Left kidney (tissue), 2 donors: ENCODE results near the gene RDM1. TPM values are rescaled to one million over a fixed set of nuclear protein-coding genes. Genes with fewer than 3 reads are reported as not detected.
A peak's percentile ranks its signal among the peaks of the same experiment; 100 is the strongest.
"Not testable (repeated sequence)": the region's sequence is repeated elsewhere in the genome, so short reads cannot be mapped to it uniquely, and the experiment has no call there.

Experiments
- DNase-seq: peaks from one replicate; pipeline ENCODE4 v3.0.0-alpha.2; 2013
- polyA plus RNA-seq: library from polyadenylated mRNA; unstranded; fragments of 120-200 nt; gene quantifications from one replicate; pipeline ENCODE4 v1.2.1, GENCODE V29; 2013; ENCODE audit not compliant: insufficient read length

The RDM1 gene
- polyA plus RNA-seq, 1 donor, result 3.1 TPM

DNA sequence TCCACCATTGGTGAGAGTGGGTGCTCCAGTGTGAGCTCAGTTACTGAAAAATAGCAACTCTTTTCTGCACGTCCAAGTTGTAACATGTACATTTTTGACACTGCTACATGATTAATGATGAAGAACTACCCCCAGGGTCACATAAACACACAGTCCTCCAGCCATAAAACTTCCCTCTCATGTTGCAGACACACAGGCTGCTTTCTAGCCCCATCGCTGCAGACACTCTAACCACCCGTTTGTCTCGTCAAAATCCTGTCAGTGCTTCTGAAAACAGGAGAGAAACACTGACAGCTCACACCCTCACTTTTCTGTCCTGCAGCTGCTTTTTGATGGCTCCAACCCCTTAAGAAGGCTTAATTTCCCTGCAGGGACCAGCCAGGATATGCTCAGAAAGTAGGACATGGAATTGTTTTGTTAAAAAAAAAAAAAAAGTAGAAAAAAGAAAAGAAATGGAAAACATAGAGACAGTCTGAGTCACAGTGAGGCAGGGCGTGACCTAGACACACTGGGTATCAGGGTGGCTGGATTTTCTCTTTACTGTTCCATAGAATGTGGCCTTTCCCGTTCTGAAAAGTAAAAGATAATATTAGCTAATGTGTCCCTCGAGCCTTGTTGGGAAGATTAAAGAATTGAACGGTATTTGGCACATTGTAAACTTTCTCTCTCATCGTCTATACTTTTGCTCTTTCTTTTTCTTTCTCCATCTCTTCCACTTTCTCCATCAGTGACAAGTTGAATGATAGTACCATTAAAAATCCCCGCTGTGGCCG lies 29.7 kb downstream of the RDM1 start:
- peak; percentile 51 for DNase-seq

DNA sequence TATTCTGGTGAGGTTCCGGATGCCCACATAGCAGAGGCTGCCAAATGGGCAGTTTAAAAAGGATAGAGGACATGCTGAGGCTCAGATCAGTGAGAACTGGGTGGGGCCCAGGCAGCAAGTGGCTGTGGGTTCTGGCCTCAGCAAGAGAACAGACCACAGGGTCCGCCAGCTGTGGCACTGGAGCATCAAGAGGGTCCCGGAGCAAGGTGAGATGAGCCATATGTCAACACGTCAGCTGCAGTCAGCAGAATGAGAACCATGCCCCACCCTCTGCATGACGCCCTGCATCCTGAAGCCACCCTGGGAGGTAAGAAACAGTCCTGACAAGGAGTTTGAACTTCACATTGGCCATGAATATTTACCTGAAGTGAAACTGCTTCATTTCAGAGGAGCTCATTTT lies 30.3 kb downstream of the RDM1 start:
- no peak for DNase-seq

DNA sequence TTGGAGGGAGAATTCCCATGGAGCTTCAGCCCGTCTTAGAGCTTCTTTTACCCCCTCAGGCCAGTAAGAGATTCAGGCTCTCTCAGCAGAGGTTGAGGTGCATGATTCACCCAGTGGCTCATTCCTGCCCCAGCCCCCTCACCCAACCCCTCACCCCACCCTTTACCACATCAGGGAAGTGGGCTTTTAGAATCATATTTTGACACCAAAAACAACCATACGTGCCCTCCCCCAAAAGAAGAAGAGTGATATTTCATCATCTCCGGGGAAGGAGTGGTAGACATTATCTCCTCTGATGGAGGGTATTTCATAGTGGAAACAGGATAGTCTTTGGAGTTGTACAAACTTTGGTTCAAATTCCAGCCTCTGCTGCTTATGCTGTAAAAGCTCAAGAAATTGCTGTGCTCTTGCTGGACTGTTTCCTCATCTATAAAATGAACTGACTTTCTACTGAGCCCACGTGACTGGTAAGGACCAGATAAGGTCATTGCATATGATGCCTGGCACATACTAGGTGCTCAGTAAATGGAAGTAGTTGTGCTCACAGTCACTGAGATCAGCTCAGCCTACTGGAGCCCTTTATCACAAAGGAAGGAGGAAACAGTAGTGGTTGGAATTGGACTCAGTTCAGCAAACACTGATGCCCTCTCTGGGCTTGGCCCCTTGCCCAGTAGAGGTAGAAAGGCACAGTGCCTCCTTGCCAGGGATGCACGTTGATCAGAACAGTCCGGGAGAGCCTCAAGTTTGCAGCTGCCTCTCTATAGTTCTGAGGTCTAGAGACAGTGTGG lies 32.1 kb downstream of the RDM1 start:
- no peak for DNase-seq

DNA sequence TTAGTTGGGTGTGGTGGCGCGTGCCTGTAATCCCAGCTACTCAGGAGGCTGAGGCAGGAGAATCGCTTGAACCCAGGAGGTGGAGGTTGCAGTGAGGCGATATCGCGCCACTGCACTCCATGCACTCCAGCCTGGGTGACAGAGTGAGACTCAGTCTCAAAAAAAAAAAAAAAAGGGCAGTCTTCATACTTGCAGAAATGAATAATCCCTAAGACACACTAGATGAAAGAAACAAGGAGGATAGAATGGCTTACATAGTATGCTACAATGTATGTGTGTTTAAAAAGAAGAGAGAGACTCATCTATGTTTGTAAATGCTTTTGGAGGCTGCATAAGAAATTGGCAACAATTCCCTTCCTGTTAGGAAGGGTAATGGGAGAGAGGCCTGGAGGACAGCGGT lies 32.8 kb downstream of the RDM1 start:
- not testable (repeated sequence) for DNase-seq

DNA sequence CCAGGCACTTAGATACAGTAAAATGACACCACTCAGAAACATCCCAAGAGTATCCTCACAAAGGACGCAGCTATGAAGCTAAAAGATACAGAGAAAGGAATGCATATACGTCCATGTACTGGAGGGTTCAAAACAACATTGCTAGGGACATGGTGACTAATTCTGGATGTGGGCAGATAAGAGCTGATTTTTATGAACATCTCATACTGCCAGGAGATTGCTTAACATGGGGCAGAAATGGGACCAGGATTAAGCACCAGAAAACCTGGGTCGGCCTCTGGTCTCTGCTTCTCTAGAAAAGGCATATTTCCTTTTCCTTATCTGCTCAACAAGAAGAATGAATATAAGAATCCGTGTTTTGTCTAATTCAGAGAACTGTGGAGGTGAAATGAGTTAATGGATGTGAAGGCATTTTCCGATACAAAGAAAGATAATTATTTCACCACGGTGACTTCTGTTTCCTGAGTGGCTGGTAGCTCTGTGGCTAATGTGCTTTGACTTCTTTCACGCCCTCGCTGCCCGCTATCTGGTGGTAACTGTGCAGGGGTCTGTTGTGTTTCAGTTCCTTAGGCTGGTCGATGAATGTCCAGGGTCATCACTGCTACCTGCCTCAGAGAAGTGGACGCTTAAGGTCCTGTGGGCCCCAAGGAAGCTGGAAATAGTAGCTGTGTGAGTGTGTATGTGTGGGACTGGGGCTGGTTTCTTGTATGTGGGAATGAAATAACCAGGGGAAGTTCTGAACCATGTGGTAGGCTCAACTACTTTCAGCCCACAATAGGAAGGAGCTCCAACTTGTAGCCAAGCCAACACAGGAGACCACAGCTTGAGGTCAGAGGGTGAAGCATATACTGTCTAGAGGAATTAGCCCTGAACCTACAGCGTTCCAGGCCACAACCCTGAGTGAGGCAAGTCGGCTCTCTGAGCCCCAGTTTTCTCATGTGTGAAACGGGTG lies 34.7 kb downstream of the RDM1 start:
- no peak for DNase-seq

GRCh38 chr17:35894206-35894605 lies 36.4 kb downstream of the RDM1 start:
- no peak for DNase-seq

- no peak for DNase-seq
Observed at GRCh38 chr17:35893751-35894150, 36.8 kb downstream of the RDM1 start.

DNA sequence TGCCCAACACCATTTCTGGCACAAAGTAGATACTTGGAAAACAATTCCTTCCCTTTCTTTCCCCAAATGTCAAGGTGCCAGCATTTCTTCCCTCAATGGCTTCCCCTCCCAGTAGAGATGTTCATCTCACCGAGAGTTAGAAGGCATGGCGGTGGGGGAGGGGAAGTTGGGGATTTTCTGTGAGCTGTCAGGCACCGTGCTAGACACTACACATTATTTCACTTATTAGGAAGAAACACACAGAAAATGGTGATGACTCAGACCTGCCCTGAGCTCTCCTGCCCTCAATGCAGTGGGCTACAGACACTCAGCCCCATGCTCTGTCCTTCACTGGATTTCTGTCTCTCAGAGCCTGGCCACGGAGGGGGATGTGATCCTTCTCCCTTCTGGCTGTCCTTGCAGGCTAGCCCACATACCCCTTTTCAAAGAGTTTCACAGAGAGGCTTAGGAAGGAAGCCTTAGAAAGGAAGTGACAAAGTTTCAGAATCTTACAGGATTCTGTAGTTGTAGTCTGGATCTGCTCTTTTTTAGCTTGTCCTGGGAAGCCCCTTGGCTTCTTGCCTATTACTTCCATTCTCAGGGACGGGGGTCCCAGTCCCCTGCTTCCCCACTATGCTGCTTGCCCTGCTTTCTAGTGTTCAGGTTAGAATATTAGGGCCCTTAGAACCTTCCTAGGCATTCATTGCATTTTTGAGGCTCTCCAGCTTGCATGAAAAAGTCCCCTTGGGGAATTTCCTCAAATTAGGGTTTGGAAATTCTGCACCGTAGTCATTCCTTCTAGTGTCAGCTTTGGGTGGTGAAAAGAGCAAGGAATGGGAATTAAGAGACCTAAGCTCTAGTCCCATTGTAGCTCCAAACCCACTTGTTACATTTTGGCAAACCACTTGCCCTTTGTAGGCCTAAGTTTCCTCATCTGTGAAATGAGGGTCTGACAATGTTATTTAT lies 38.2 kb downstream of the RDM1 start:
- no peak for DNase-seq

DNA sequence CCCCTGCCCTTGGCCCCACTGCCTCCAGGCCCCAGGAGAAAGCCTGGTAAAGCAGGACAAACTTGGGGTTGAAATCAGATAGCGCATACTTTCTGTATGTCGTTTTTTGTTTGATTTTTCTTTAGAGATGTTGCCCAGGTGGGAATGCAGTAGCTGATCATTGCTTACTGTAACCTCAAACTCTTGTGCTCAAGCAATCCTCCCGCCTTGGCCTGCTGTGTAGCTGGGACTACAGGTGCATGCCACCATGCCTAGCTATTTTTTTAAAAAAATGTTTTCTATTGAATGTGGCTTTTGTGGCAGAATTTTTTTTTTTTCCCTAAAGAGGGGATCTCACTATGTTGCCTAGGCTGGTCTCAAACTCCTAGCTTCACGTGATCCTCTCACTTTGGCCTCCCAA lies 39.3 kb downstream of the RDM1 start:
- no peak for DNase-seq

DNA sequence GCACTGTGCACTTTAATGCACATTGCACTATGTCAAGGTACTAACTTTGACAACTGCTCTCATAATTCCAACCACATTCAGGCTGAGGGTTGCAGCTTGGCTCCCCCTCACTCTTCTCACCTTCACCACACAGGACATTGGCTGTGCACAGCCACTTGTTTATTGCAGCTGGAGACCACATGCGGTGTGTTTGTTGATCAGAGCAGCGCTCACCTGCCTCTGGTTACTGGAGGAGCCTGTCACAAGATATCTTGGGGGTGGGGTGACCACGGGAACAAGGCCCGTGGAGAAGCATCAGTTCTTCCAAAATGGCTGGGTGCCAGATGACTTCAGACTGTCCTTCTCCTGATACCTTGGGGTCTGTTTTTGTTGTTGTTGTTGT lies 39.8 kb downstream of the RDM1 start:
- no peak for DNase-seq

GRCh38 chr17:35889818-35890773 lies 40.5 kb downstream of the RDM1 start:
- peak; percentile 81 for DNase-seq

GRCh38 chr17:35889241-35889640 lies 41.3 kb downstream of the RDM1 start:
- DNase-seq, result no peak

- DNase-seq, result no peak
Observed at GRCh38 chr17:35879773-35880654, 50.6 kb downstream of the RDM1 start, which contains the start of gene CCL5. TSS of gene CCL5 (minus strand) at chr17:35880360.

DNA sequence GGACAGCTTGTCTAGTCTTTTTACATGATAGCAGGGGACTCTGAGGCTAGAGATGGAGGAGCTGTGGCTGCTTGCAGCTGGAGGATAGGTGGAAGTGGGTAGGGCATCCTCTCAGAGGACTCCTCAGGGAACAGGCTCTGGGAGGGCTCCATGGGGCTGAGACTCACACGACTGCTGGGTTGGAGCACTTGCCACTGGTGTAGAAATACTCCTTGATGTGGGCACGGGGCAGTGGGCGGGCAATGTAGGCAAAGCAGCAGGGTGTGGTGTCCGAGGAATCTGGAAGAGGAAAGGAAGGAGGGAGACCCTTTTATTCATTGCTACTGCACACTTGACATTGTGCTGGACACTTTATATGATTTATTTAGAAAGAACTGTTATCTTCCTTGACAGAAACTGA lies 52.2 kb downstream of the RDM1 start:
- DNase-seq, result no peak

- no peak for DNase-seq
Observed at GRCh38 chr17:35877345-35878029, 53.1 kb downstream of the RDM1 start.

DNA sequence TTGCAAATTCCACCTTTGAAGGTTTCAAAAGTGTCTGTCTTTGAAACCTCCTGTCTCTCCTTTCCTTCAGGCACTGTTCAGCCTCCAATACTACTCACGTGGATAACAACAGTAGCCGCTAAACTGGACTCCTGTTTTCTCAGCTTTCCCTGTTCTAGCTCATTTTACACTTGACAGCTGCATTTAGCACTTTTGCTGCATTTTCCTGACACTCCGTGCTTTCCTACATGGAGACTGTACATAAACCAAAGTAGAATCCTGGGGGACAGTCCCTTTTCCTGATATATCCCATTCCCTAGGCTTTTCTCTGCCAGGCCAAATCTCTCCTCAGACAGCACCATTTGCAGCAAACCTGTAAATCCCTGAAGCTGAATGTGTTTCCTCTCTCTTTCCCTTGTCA lies 54.0 kb downstream of the RDM1 start:
- DNase-seq, result no peak

DNA sequence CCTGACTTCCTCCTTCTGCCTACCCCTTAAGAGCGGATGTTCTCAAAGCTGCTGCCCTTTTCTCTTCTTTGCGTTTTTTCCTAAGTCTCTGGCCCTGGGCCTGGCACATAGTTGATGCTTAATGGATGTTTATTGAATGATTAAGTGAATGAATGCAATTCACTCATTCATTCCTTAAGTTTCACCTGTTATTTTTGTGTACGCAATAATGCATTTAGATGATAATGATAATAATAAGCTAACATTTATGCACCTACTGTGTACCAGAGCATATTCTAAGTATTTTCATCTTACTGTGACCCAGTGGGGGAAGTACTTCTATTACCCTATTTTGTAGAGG lies 54.8 kb downstream of the RDM1 start:
- DNase-seq, result no peak

GRCh38 chr17:35875072-35875799 lies 55.3 kb downstream of the RDM1 start:
- no peak for DNase-seq
